ENCODE results near the gene ZNF319.

The ZNF319 gene

DNA sequence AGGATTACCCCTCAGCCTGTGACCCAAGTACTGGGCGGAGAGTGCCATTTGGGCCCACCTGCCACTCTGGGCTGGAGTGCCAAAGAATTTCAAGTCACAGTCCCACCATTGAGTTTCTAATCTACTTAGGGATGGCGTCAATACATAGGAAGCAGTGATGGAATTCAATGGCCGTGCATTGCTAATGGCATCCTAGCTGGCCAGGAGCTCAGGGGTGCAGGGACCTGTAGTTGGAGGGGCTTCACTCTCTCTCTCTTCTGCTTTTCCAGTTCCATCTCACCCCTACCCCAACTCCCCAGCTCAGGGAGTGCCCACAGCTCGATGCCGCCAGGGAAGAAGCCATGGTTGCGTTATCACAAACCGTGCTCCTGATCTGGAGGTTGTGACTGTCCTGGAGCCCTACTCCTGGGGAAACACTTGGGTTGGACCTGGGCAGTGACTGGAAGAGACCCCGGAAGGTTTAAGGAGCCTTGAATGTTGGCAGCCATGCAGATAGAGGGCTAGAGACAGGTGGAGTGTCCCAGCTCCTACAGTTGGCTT is 27.5 kb upstream of the ZNF319 start:
- Histone ChIP-seq H3K27me3 (ENCODE audit: control insufficient read depth in 5 of 5, insufficient read depth in 4 of 5, low read length in 5 of 5) (no peaks in the 10 kb centered on the region), H3K9me3 (ENCODE audit: control insufficient read depth in 5 of 5, low read length in 5 of 5) (no peaks in the 10 kb centered on the region), H3K27ac (ENCODE audit: low read depth, low read length) (peak overlapping the region; percentile 16), H3K4me1 (ENCODE audit: control insufficient read depth in 5 of 5, insufficient read depth in 5 of 5, low read length in 5 of 5) (peaks cover 12 to 98% (median 86%) of the 10 kb centered on the region in 5 donors), H3K9ac (ENCODE audit: low read length in 5 of 5) (peak overlapping the region in 1 of 5 donors; percentile 43), H3K36me3 (ENCODE audit: control insufficient read depth in 5 of 5, insufficient read depth in 5 of 5, low read length in 5 of 5) (no peaks in the 10 kb centered on the region), H3K4me3 (ENCODE audit: low read depth in 1 of 5, low read length in 5 of 5) (peak overlapping the region in 4 of 5 donors; percentile 19 to 85 (median 79))

- Histone ChIP-seq H3K4me3 (ENCODE audit: low read depth in 1 of 5, low read length in 5 of 5) (peak overlapping the region; percentile 19 to 85 (median 81)), H3K36me3 (ENCODE audit: control insufficient read depth in 5 of 5, insufficient read depth in 5 of 5, low read length in 5 of 5) (no peaks in the 10 kb centered on the region), H3K9ac (ENCODE audit: low read length in 5 of 5) (peak overlapping the region in 2 of 5 donors; percentile 64 to 65), H3K9me3 (ENCODE audit: control insufficient read depth in 5 of 5, low read length in 5 of 5) (no peaks in the 10 kb centered on the region), H3K27me3 (ENCODE audit: control insufficient read depth in 5 of 5, insufficient read depth in 4 of 5, low read length in 5 of 5) (no peaks in the 10 kb centered on the region), H3K27ac (ENCODE audit: low read depth, low read length) (peak overlapping the region; percentile 69), H3K4me1 (ENCODE audit: control insufficient read depth in 5 of 5, insufficient read depth in 5 of 5, low read length in 5 of 5) (peaks cover 14 to 98% (median 87%) of the 10 kb centered on the region in 5 donors)
Measured at GRCh38 chr16:58027161-58027915, 26.9 kb upstream of the ZNF319 start.

DNA sequence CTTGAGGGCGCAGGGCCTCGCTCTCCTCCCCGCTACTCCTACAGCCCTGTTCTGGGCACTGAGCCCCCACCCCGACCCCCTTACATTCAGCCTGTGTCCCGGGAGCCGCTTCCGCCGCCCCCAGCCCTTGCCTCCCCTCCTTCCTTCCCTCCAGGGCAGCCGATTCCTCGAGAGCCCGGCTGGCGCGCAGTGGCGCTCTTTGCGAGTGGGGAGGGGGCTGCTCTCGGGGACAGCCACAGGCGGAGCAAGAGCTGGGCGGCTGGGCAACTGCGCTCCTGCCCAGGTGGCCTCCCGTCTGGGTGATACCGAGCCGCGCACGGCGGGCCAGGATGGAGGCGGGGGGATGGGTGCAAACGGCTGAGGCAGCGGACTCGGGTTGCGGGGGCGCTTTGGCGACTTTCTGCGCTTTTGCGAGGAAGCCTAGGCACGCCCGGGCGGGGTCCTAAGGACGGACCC is 26.3 kb upstream of the ZNF319 start:
- Histone ChIP-seq H3K27me3 (ENCODE audit: control insufficient read depth in 5 of 5, insufficient read depth in 4 of 5, low read length in 5 of 5) (no peaks in the 10 kb centered on the region), H3K4me3 (ENCODE audit: low read depth in 1 of 5, low read length in 5 of 5) (peak overlapping the region in 4 of 5 donors; percentile 75 to 85 (median 82)), H3K36me3 (ENCODE audit: control insufficient read depth in 5 of 5, insufficient read depth in 5 of 5, low read length in 5 of 5) (no peaks in the 10 kb centered on the region), H3K27ac (ENCODE audit: low read depth, low read length) (peak overlapping the region; percentile 69), H3K9me3 (ENCODE audit: control insufficient read depth in 5 of 5, low read length in 5 of 5) (no peaks in the 10 kb centered on the region), H3K4me1 (ENCODE audit: control insufficient read depth in 5 of 5, insufficient read depth in 5 of 5, low read length in 5 of 5) (peaks cover 14 to 96% (median 85%) of the 10 kb centered on the region in 5 donors), H3K9ac (ENCODE audit: low read length in 5 of 5) (peak overlapping the region in 2 of 5 donors; percentile 64 to 65)

- H3K27me3 ChIP-seq (ENCODE audit: control insufficient read depth in 5 of 5, insufficient read depth in 4 of 5, low read length in 5 of 5), result no peaks in the 10 kb centered on the region
- peaks cover 14 to 92% (median 83%) of the 10 kb centered on the region in 5 donors for H3K4me1 ChIP-seq (ENCODE audit: control insufficient read depth in 5 of 5, insufficient read depth in 5 of 5, low read length in 5 of 5)
Measured at GRCh38 chr16:58026139-58026704, 25.8 kb upstream of the ZNF319 start.

DNA sequence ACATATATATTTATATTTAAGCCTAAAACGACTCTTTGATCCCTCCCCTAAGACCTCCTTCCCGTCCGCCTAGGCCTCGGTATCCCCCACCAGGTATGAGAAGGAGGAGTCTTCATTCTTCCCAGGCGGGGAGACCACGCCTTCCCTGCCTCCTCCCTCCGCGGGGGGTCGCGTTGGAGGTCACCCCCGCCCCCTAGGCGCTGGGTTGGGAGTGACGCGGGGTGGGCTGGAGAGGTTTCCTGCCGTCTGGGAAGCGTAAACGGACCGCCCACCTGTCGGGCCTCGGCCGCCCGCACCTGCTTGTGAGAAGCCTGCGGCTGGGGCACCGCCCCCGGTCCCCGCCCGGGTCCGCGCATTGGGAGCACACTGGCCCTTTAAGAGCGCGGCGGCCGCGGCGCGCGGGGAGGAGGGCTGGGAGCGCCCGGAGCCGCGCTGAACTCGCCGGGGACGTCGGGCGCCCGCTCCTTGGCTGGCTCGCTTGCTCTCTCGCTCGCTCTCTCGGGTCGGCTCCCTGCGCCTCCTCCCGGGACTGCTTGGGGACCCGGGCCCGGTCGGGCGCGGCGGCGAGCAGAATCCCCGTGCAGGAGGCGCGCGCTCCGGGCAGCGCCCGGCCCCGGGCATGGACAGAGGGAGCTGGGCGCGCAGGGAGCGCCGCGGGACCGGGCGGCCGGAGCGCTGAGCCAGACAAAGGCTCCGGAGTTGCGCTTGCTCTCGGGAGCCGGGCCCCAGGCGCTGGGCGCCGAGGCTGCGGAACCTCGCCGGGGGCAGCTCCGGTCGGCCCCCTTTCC is 25.1 kb upstream of the ZNF319 start, which contains the start of gene MMP15:
MMP15 (plus strand) TSS at position 404 of the 788 bp plus-strand sequence. CDS start 597 bp downstream, outside the sequence.
- Histone ChIP-seq H3K4me3 (ENCODE audit: low read depth in 1 of 5, low read length in 5 of 5) (peak within 1 kb of the TSS; percentile 66 to 85 (median 81)), H3K9me3 (ENCODE audit: control insufficient read depth in 5 of 5, low read length in 5 of 5) (no peaks in the 10 kb centered on the region), H3K36me3 (ENCODE audit: control insufficient read depth in 5 of 5, insufficient read depth in 5 of 5, low read length in 5 of 5) (no peaks in the 10 kb centered on the region), H3K27me3 (ENCODE audit: control insufficient read depth in 5 of 5, insufficient read depth in 4 of 5, low read length in 5 of 5) (no peaks in the 10 kb centered on the region), H3K9ac (ENCODE audit: low read length in 5 of 5) (peak within 1 kb of the TSS in 4 of 5 donors; percentile 19 to 74 (median 56)), H3K4me1 (ENCODE audit: control insufficient read depth in 5 of 5, insufficient read depth in 5 of 5, low read length in 5 of 5) (peaks cover 16 to 88% (median 82%) of the 10 kb centered on the region in 5 donors), H3K27ac (ENCODE audit: low read depth, low read length) (peak within 1 kb of the TSS; percentile 69)

More at GRCh38 chr16:58026139-58026704, 25.8 kb upstream of the ZNF319 start:
- H3K9ac ChIP-seq (ENCODE audit: low read length in 5 of 5), result peak overlapping the region in 2 of 5 donors; percentile 64 to 65
- H3K9me3 ChIP-seq (ENCODE audit: control insufficient read depth in 5 of 5, low read length in 5 of 5), result no peaks in the 10 kb centered on the region
- peak overlapping the region in 4 of 5 donors; percentile 75 to 85 (median 82) for H3K4me3 ChIP-seq (ENCODE audit: low read depth in 1 of 5, low read length in 5 of 5)
- no peaks in the 10 kb centered on the region for H3K36me3 ChIP-seq (ENCODE audit: control insufficient read depth in 5 of 5, insufficient read depth in 5 of 5, low read length in 5 of 5)
- H3K27ac ChIP-seq (ENCODE audit: low read depth, low read length), result peak overlapping the region; percentile 69

GRCh38 chr16:58024486-58025350 is 24.2 kb upstream of the ZNF319 start:
- peaks cover 9 to 82% (median 80%) of the 10 kb centered on the region in 5 donors for H3K4me1 ChIP-seq (ENCODE audit: control insufficient read depth in 5 of 5, insufficient read depth in 5 of 5, low read length in 5 of 5)

GRCh38 chr16:58022601-58023371 is 22.3 kb upstream of the ZNF319 start:
- peaks cover 0 to 26% (median 14%) of the 10 kb centered on the region in 5 donors for H3K36me3 ChIP-seq (ENCODE audit: control insufficient read depth in 5 of 5, insufficient read depth in 5 of 5, low read length in 5 of 5)
- H3K9me3 ChIP-seq (ENCODE audit: control insufficient read depth in 5 of 5, low read length in 5 of 5), result no peaks in the 10 kb centered on the region
- H3K27me3 ChIP-seq (ENCODE audit: control insufficient read depth in 5 of 5, insufficient read depth in 4 of 5, low read length in 5 of 5), result no peaks in the 10 kb centered on the region
- H3K9ac ChIP-seq (ENCODE audit: low read length in 5 of 5), result peak overlapping the region in 2 of 5 donors; percentile 13 to 63
- H3K27ac ChIP-seq (ENCODE audit: low read depth, low read length), result peak overlapping the region; percentile 69
- no peak overlapping the region for H3K4me3 ChIP-seq (ENCODE audit: low read depth in 1 of 5, low read length in 5 of 5)
- peaks cover 6 to 74% (median 60%) of the 10 kb centered on the region in 5 donors for H3K4me1 ChIP-seq (ENCODE audit: control insufficient read depth in 5 of 5, insufficient read depth in 5 of 5, low read length in 5 of 5)

More at GRCh38 chr16:58024486-58025350, 24.2 kb upstream of the ZNF319 start:
- H3K9ac ChIP-seq (ENCODE audit: low read length in 5 of 5), result peak overlapping the region in 4 of 5 donors; percentile 19 to 74 (median 52)
- no peaks in the 10 kb centered on the region for H3K27me3 ChIP-seq (ENCODE audit: control insufficient read depth in 5 of 5, insufficient read depth in 4 of 5, low read length in 5 of 5)
- H3K4me3 ChIP-seq (ENCODE audit: low read depth in 1 of 5, low read length in 5 of 5), result peak overlapping the region; percentile 66 to 85 (median 81)
- peak overlapping the region; percentile 69 for H3K27ac ChIP-seq (ENCODE audit: low read depth, low read length)
- peaks cover 0 to 6% (median 3%) of the 10 kb centered on the region in 5 donors for H3K36me3 ChIP-seq (ENCODE audit: control insufficient read depth in 5 of 5, insufficient read depth in 5 of 5, low read length in 5 of 5)
- no peaks in the 10 kb centered on the region for H3K9me3 ChIP-seq (ENCODE audit: control insufficient read depth in 5 of 5, low read length in 5 of 5)

DNA sequence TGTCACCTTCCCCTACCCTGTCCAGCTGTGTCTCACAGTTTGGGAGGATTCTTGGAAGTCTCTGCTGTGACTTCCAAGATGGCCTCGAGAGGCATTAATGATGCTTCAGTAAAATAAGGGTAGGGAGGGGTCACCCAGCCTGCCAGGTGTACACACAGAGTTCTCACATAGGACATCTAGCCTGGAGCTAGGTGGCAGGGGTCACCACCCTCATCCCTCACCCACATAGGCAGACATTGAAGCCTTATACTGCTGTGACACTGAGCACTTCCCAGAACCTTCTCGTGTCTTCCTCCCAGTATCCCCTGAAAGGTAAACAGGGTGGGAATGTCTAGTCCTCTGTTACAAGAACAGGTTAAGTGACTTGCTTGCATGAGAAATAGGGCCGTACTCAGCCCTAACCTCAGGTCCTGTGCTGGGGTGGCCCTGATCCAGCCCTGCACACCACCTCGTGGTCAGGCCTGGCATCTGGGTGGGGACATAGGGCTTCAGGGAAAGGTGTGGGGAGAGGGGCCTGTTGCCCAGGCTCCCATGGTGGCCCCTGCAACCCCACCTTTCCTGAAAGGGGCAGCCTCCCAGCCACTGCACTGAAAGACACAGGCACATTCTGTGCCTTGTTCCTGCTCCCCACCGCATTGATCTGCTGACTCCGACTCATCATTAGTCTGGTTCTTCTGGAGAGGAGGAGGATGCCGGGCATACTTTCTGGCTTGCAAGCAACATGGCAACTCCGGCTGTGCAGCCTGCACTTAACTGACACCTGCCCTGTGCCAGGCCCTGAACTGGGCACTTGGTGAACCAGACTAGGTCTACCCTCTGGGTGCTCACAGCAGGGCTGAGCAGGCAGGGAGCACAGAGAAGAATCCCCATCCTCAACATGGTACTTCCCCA is 21.4 kb upstream of the ZNF319 start:
- Histone ChIP-seq H3K9me3 (ENCODE audit: control insufficient read depth in 5 of 5, low read length in 5 of 5) (no peaks in the 10 kb centered on the region), H3K27me3 (ENCODE audit: control insufficient read depth in 5 of 5, insufficient read depth in 4 of 5, low read length in 5 of 5) (no peaks in the 10 kb centered on the region), H3K4me1 (ENCODE audit: control insufficient read depth in 5 of 5, insufficient read depth in 5 of 5, low read length in 5 of 5) (peaks cover 6 to 65% (median 51%) of the 10 kb centered on the region in 5 donors), H3K9ac (ENCODE audit: low read length in 5 of 5) (no peak overlapping the region), H3K27ac (ENCODE audit: low read depth, low read length) (peak overlapping the region; percentile 69), H3K4me3 (ENCODE audit: low read depth in 1 of 5, low read length in 5 of 5) (no peak overlapping the region), H3K36me3 (ENCODE audit: control insufficient read depth in 5 of 5, insufficient read depth in 5 of 5, low read length in 5 of 5) (peaks cover 0 to 27% (median 16%) of the 10 kb centered on the region in 5 donors)
